Liver (tissue), 9 donors: ENCODE data around the gene MS4A15. TPM values are rescaled to one million over a fixed set of nuclear protein-coding genes. Genes with fewer than 3 reads are reported as not detected.

Experiments used
- DNase-seq: peaks from one replicate; pipeline ENCODE4 v3.0.0-alpha.2; 2017; ENCODE audit warnings: low spot score
- H3K27ac ChIP-seq, 2 donors: one replicate each; pipeline ENCODE4 v1.7.0; 2013; ENCODE audit warnings: inconsistent platforms in 2 of 2, low read length in 2 of 2, control low read depth in 1 of 2, low read depth in 1 of 2, mild to moderate bottlenecking in 1 of 2
- H3K27me3 ChIP-seq, 4 donors: one replicate each; pipeline versions ENCODE4 v1.6.1 to v1.7.0; 2013; ENCODE audit warnings: low read length in 3 of 4, inconsistent platforms in 1 of 4, mild to moderate bottlenecking in 1 of 4, moderate library complexity in 1 of 4; ENCODE audit not compliant: control insufficient read depth in 4 of 4, insufficient read depth in 4 of 4
- H3K36me3 ChIP-seq, 4 donors: one replicate each; pipeline versions ENCODE4 v1.6.1 to v1.7.0; 2013; ENCODE audit warnings: low read length in 3 of 4, mild to moderate bottlenecking in 3 of 4, low read depth in 1 of 4, moderate library complexity in 1 of 4; ENCODE audit not compliant: control insufficient read depth in 4 of 4, insufficient read depth in 3 of 4
- H3K4me1 ChIP-seq, 4 donors: one replicate each; pipeline versions ENCODE4 v1.6.1 to v1.7.0; 2013; ENCODE audit warnings: low read length in 3 of 4, mild to moderate bottlenecking in 3 of 4, moderate library complexity in 1 of 4; ENCODE audit not compliant: control insufficient read depth in 4 of 4, insufficient read depth in 4 of 4
- H3K4me3 ChIP-seq, 3 donors: one replicate each; pipeline versions ENCODE4 v1.6.1 to v1.7.0; 2013; ENCODE audit warnings: low read length in 3 of 3, control low read depth in 1 of 3, low read depth in 1 of 3, mild to moderate bottlenecking in 1 of 3
- H3K9ac ChIP-seq, 2 donors: one replicate each; pipeline ENCODE4 v1.7.0; 2013; ENCODE audit warnings: low read length in 2 of 2, mild to moderate bottlenecking in 2 of 2, moderate library complexity in 2 of 2, control low read depth in 1 of 2, low read depth in 1 of 2
- H3K9me3 ChIP-seq, 4 donors: one replicate each; pipeline versions ENCODE4 v1.6.1 to v1.7.0; 2013; ENCODE audit warnings: low read length in 3 of 4; ENCODE audit not compliant: control insufficient read depth in 4 of 4
- EGR1 ChIP-seq, 2 donors: IDR thresholded peaks; 2 replicates each; pipeline ENCODE4 v1.6.1; 2016 to 2018; ENCODE audit warnings: antibody characterized with exemption in 2 of 2, low read depth in 2 of 2
- FOXA1 ChIP-seq: IDR thresholded peaks from 2 replicates; pipeline ENCODE4 v1.6.1; 2016; ENCODE audit warnings: antibody characterized with exemption
- FOXA2 ChIP-seq: IDR thresholded peaks from 2 replicates; pipeline ENCODE4 v1.6.1; 2016; ENCODE audit warnings: antibody characterized with exemption
- GABPA ChIP-seq, 2 donors: IDR thresholded peaks in 1 of 2; conservative IDR thresholded peaks in 1 of 2; 2 replicates each; pipeline ENCODE4 v1.6.1; 2016; ENCODE audit warnings: antibody characterized with exemption in 2 of 2, mild to moderate bottlenecking in 1 of 2, moderate library complexity in 1 of 2
- HNF4G ChIP-seq: IDR thresholded peaks from 2 replicates; pipeline ENCODE4 v1.6.1; 2016; ENCODE audit warnings: antibody characterized with exemption
- JUND ChIP-seq, 2 donors: IDR thresholded peaks; 2 replicates each; pipeline ENCODE4 v1.6.1; 2016; ENCODE audit warnings: antibody characterized with exemption in 2 of 2
- RXRA ChIP-seq, 2 donors: IDR thresholded peaks; 2 replicates each; pipeline ENCODE4 v1.6.1; 2017 to 2018; ENCODE audit warnings: antibody characterized with exemption in 2 of 2, mild to moderate bottlenecking in 1 of 2
- SP1 ChIP-seq: IDR thresholded peaks from 2 replicates; pipeline ENCODE4 v1.6.1; 2018; ENCODE audit warnings: antibody characterized with exemption, mild to moderate bottlenecking
- TAF1 ChIP-seq: conservative IDR thresholded peaks from 2 replicates; pipeline ENCODE4 v1.6.1; 2016; ENCODE audit warnings: antibody characterized with exemption, mild to moderate bottlenecking
- YY1 ChIP-seq: IDR thresholded peaks from 2 replicates; pipeline ENCODE4 v1.6.1; 2016; ENCODE audit warnings: antibody characterized with exemption, mild to moderate bottlenecking
- WGBS: extraction: QIAGEN DNeasy Blood & Tissue Kit; methylation state at CpG from one replicate; pipeline ENCODE4 v1.1.7; 2013; 5-methylcytosine and 5-hydroxymethylcytosine counted together
- polyA plus RNA-seq, 2 donors: library from polyadenylated mRNA; stranded (reverse) in 1 of 2; unstranded in 1 of 2; fragments of 200-250 nt in 1 of 2; fragments of >200 nt in 1 of 2; fragmentation: Nextera tagmentation in 1 of 2; extraction: Ambion mirVana in 1 of 2; gene quantifications; one replicate each; pipeline versions ENCODE4 v1.2.1 to v1.2.3, GENCODE V29; 2013 to 2015
- total RNA-seq, 2 donors: library from RNA; depleted of rRNA; stranded (reverse); fragments of >200 nt; gene quantifications; one replicate each; pipeline ENCODE4 v1.2.3, GENCODE V29; 2014
- TF ChIP-seq, protein P1 (sequence below): IDR thresholded peaks from 2 replicates; pipeline ENCODE4 v1.6.1; 2016; ENCODE audit warnings: antibody characterized with exemption, mild to moderate bottlenecking
- TF ChIP-seq, protein P2 (sequence below): IDR thresholded peaks from 2 replicates; pipeline ENCODE4 v1.6.1; 2016; ENCODE audit warnings: antibody characterized with exemption
- TF ChIP-seq, protein P3 (sequence below): fragments of 150-350 bp; IDR thresholded peaks from 2 replicates; pipeline ENCODE4 v1.5.1; 2017; ENCODE audit warnings: improper control_type of control experiment, low read depth, low read length; ENCODE audit not compliant: missing input control
- TF ChIP-seq, protein P4 (sequence below): IDR thresholded peaks from 2 replicates; pipeline ENCODE4 v1.6.1; 2016; ENCODE audit warnings: antibody characterized with exemption
- donor health status: healthy.
- donor health status: healthy.
- donor health status: healthy.
- donor health status: healthy.
- donor health status: healthy.

MS4A15 gene
- total and polyA plus RNA-seq, 4 donors, result not detected

DNA sequence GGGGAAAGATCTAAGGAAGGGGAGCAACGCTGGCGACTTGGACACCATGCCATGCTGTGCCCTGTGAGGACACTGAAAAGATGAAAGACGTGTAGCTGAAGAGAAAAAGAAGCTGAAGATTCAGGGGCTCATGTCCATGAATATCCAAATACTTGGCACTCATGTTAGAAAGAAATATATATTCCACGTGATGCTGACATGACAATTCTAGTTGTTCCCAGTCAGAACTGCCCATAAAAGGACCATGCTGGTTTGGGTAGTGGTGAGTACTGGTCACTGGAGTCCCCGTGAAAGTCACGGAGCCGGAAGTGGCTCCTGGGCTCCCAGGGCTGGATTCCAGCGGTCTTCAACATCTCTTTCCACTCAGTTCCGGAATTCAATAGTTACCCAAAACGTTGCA lies 9.9 kb downstream of the MS4A15 start:
- no peak overlapping the region for H3K27ac ChIP-seq
- no peaks in the 10 kb centered on the region for H3K4me1 ChIP-seq
- WGBS, result 81% methylated on average over 10 of the region's 10 CpGs
- H3K9me3 ChIP-seq, result no peaks in the 10 kb centered on the region
- peaks cover 0 to 5% (median 0%) of the 10 kb centered on the region in 4 donors for H3K27me3 ChIP-seq
- no peak for DNase-seq
- no peak overlapping the region for H3K4me3 ChIP-seq
- TF ChIP-seq, protein P1, sequence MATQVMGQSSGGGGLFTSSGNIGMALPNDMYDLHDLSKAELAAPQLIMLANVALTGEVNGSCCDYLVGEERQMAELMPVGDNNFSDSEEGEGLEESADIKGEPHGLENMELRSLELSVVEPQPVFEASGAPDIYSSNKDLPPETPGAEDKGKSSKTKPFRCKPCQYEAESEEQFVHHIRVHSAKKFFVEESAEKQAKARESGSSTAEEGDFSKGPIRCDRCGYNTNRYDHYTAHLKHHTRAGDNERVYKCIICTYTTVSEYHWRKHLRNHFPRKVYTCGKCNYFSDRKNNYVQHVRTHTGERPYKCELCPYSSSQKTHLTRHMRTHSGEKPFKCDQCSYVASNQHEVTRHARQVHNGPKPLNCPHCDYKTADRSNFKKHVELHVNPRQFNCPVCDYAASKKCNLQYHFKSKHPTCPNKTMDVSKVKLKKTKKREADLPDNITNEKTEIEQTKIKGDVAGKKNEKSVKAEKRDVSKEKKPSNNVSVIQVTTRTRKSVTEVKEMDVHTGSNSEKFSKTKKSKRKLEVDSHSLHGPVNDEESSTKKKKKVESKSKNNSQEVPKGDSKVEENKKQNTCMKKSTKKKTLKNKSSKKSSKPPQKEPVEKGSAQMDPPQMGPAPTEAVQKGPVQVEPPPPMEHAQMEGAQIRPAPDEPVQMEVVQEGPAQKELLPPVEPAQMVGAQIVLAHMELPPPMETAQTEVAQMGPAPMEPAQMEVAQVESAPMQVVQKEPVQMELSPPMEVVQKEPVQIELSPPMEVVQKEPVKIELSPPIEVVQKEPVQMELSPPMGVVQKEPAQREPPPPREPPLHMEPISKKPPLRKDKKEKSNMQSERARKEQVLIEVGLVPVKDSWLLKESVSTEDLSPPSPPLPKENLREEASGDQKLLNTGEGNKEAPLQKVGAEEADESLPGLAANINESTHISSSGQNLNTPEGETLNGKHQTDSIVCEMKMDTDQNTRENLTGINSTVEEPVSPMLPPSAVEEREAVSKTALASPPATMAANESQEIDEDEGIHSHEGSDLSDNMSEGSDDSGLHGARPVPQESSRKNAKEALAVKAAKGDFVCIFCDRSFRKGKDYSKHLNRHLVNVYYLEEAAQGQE, result no peak
- TF ChIP-seq FOXA1 (no peak), TAF1 (no peak), RXRA (IDR thresholded peaks at IDR 0.05) (no peak), GABPA (IDR thresholded peaks at IDR 0.05 in 1 of 2, conservative IDR thresholded peaks at IDR 0.05 in 1 of 2) (no peak), FOXA2 (no peak), HNF4G (no peak), YY1 (no peak), SP1 (no peak), JUND (IDR thresholded peaks at IDR 0.05) (no peak)
- TF ChIP-seq, protein P2, sequence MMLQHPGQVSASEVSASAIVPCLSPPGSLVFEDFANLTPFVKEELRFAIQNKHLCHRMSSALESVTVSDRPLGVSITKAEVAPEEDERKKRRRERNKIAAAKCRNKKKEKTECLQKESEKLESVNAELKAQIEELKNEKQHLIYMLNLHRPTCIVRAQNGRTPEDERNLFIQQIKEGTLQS, result no peak
- TF ChIP-seq, protein P3, sequence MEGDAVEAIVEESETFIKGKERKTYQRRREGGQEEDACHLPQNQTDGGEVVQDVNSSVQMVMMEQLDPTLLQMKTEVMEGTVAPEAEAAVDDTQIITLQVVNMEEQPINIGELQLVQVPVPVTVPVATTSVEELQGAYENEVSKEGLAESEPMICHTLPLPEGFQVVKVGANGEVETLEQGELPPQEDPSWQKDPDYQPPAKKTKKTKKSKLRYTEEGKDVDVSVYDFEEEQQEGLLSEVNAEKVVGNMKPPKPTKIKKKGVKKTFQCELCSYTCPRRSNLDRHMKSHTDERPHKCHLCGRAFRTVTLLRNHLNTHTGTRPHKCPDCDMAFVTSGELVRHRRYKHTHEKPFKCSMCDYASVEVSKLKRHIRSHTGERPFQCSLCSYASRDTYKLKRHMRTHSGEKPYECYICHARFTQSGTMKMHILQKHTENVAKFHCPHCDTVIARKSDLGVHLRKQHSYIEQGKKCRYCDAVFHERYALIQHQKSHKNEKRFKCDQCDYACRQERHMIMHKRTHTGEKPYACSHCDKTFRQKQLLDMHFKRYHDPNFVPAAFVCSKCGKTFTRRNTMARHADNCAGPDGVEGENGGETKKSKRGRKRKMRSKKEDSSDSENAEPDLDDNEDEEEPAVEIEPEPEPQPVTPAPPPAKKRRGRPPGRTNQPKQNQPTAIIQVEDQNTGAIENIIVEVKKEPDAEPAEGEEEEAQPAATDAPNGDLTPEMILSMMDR, result no peak
- TF ChIP-seq, protein P4, sequence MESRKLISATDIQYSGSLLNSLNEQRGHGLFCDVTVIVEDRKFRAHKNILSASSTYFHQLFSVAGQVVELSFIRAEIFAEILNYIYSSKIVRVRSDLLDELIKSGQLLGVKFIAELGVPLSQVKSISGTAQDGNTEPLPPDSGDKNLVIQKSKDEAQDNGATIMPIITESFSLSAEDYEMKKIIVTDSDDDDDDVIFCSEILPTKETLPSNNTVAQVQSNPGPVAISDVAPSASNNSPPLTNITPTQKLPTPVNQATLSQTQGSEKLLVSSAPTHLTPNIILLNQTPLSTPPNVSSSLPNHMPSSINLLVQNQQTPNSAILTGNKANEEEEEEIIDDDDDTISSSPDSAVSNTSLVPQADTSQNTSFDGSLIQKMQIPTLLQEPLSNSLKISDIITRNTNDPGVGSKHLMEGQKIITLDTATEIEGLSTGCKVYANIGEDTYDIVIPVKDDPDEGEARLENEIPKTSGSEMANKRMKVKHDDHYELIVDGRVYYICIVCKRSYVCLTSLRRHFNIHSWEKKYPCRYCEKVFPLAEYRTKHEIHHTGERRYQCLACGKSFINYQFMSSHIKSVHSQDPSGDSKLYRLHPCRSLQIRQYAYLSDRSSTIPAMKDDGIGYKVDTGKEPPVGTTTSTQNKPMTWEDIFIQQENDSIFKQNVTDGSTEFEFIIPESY, result no peak
- no peaks in the 10 kb centered on the region for H3K36me3 ChIP-seq
- no peak overlapping the region for H3K9ac ChIP-seq

GRCh38 chr11:60767388-60767811 lies 10.7 kb downstream of the MS4A15 start:
- no peaks in the 10 kb centered on the region for H3K36me3 ChIP-seq
- no peaks in the 10 kb centered on the region for H3K4me1 ChIP-seq
- H3K9ac ChIP-seq, result no peak overlapping the region
- WGBS, result 25% methylated on average over 26 of the region's 26 CpGs
- peaks cover 0 to 5% (median 0%) of the 10 kb centered on the region in 4 donors for H3K27me3 ChIP-seq
- H3K27ac ChIP-seq, result no peak overlapping the region
- H3K4me3 ChIP-seq, result no peak overlapping the region
- TF ChIP-seq SP1 (no peak), YY1 (no peak), EGR1 (IDR thresholded peaks at IDR 0.05; ENCODE audit: low read depth in 2 of 2) (no peak), FOXA1 (no peak)
- TF ChIP-seq, protein P4, result no peak
- TF ChIP-seq, protein P1, result no peak
- TF ChIP-seq, protein P2, result no peak
- H3K9me3 ChIP-seq, result no peaks in the 10 kb centered on the region
- DNase-seq, result no peak
